K562 (cell line): ENCODE results near the gene TMEM72. TPM values are rescaled to one million over a fixed set of nuclear protein-coding genes. Genes with fewer than 3 reads are reported as not detected.

Experiments used
- ATAC-seq: fragments of 200-7000 bp; cut with Tn5 transposase; 3 replicates; pipeline ENCODE4 v1.9.1; 2020; ENCODE audit warnings: moderate library complexity
- BruUV-seq: library from RNA; stranded (reverse); fragments of 400-500 nt; replicated peaks from 2 replicates; lab custom pipeline; 2021; lab: Mats Ljungman, UMichigan
- CTCF ChIA-PET: fragments of 300-600 bp; formaldehyde crosslinking; extraction: SDS; loops from one replicate; lab custom pipeline; 2021; ENCODE audit warnings: low intra/inter-chr PET ratio; lab: Yijun Ruan, JAX
- POLR2A ChIA-PET: fragments of 300-600, 350-650 bp; sonication (Branson Sonifier 250); formaldehyde crosslinking; extraction: SDS; loops from one replicate; lab custom pipeline; 2021; ENCODE audit warnings: antibody characterized with exemption, inconsistent platforms; lab: Yijun Ruan, JAX
- DNase-seq, 4 experiments: peaks; one replicate each; pipeline versions ENCODE4 v3.0.0 to v3.0.0-alpha.2; 2011 to 2018; ENCODE audit warnings: low spot score in 3 of 4, mixed read lengths in 3 of 4; ENCODE audit errors: extremely low read depth in 1 of 4
- FAIRE-seq: peaks from 2 replicates; lab custom pipeline; 2011; peaks lifted over from hg19 to GRCh38; lab: Jason Lieb, UNC
- H2AFZ ChIP-seq: 2 replicates; pipeline ENCODE4 v1.6.0; 2011; ENCODE audit warnings: low read depth, low read length, control low read depth, inconsistent platforms
- H3K27ac ChIP-seq: fragments of 200-600 bp; 3 replicates; pipeline ENCODE4 v1.8.0; 2011; ENCODE audit warnings: low read depth, mild to moderate bottlenecking, control low read depth, inconsistent platforms, low read length, moderate library complexity, mixed read lengths; ENCODE audit errors: extremely low read depth
- H3K27me3 ChIP-seq, 2 experiments: fragments of 300-600 bp in 1 of 2; 2 replicates in 1 of 2; 3 replicates in 1 of 2; pipeline versions ENCODE4 v1.6.0 to v1.8.0; 2011; ENCODE audit warnings: inconsistent platforms in 2 of 2, low read length in 2 of 2, mild to moderate bottlenecking in 1 of 2, mixed read lengths in 1 of 2, moderate library complexity in 1 of 2; ENCODE audit not compliant: control insufficient read depth in 2 of 2, insufficient read depth in 2 of 2
- H3K36me3 ChIP-seq: fragments of 300-600 bp; 3 replicates; pipeline ENCODE4 v1.8.0; 2011; ENCODE audit warnings: mild to moderate bottlenecking, low read length, inconsistent platforms; ENCODE audit not compliant: control insufficient read depth, insufficient read depth
- H3K4me1 ChIP-seq, 2 experiments: fragments of 200-600 bp in 1 of 2; replicated peaks in 1 of 2; 2 replicates in 1 of 2; 3 replicates in 1 of 2; pipeline versions ENCODE4 v1.5.1 to v1.8.0; 2011; ENCODE audit warnings: inconsistent platforms in 2 of 2, low read length in 2 of 2, mild to moderate bottlenecking in 1 of 2, mixed read lengths in 1 of 2, moderate library complexity in 1 of 2; ENCODE audit not compliant: control insufficient read depth in 2 of 2, insufficient read depth in 2 of 2
- H3K4me2 ChIP-seq: 2 replicates; pipeline ENCODE4 v1.6.1; 2011; ENCODE audit warnings: low read length, control low read depth, inconsistent platforms, mixed read lengths; ENCODE audit not compliant: insufficient read depth
- H3K4me3 ChIP-seq: fragments of 200-600 bp; sonication (generic), shearing (Covaris generic); 2 replicates; pipeline ENCODE4 v1.5.1; 2016; ENCODE audit warnings: control low read depth, inconsistent platforms
- H3K79me2 ChIP-seq: fragments of 200-600 bp; 3 replicates; pipeline ENCODE4 v1.8.0; 2011; ENCODE audit warnings: low read length, inconsistent platforms; ENCODE audit not compliant: control insufficient read depth, insufficient read depth
- H3K9ac ChIP-seq, 2 experiments: 2 replicates each; pipeline versions ENCODE4 v1.6.0 to v1.6.1; 2011; ENCODE audit warnings: low read depth in 2 of 2, low read length in 2 of 2, control low read depth in 1 of 2, inconsistent platforms in 1 of 2, mild to moderate bottlenecking in 1 of 2, mixed read lengths in 1 of 2; ENCODE audit not compliant: insufficient read depth in 1 of 2
- H3K9me1 ChIP-seq: one replicate; pipeline ENCODE4 v1.6.0; 2011; ENCODE audit warnings: inconsistent platforms, mild to moderate bottlenecking, low read length, moderate library complexity; ENCODE audit not compliant: control insufficient read depth, insufficient read depth
- H3K9me3 ChIP-seq: replicated peaks from 2 replicates; pipeline ENCODE4 v1.5.1; 2011; ENCODE audit warnings: low read depth, low read length, inconsistent platforms; ENCODE audit not compliant: control insufficient read depth, insufficient read depth
- H4K20me1 ChIP-seq: replicated peaks from 2 replicates; pipeline ENCODE4 v1.6.1; 2011; ENCODE audit warnings: low read length, inconsistent platforms, mixed read lengths; ENCODE audit not compliant: control insufficient read depth, insufficient read depth
- CREB1 ChIP-seq, 2 experiments: sonication (generic) in 1 of 2; formaldehyde crosslinking in 1 of 2; IDR thresholded peaks; 2 replicates each; pipeline versions ENCODE4 v1.6.1 to v1.8.0; 2012 to 2022; ENCODE audit warnings: inconsistent platforms in 1 of 2, mild to moderate bottlenecking in 1 of 2, missing genetic modification reagents in 1 of 2, moderate library complexity in 1 of 2
- HLTF ChIP-seq: fragments of 450-650 bp; IDR thresholded peaks from 2 replicates; pipeline ENCODE4 v1.6.1; 2016
- KLF16 ChIP-seq: IDR thresholded peaks from 2 replicates; pipeline ENCODE4 v1.6.1; 2016; ENCODE audit warnings: antibody characterized with exemption
- PBX2 ChIP-seq, 2 experiments: IDR thresholded peaks in 1 of 2; conservative IDR thresholded peaks in 1 of 2; 2 replicates each; pipeline ENCODE4 v1.6.1; 2016; ENCODE audit warnings: low read depth in 2 of 2, mild to moderate bottlenecking in 1 of 2, missing compliant biosample characterization in 1 of 2, missing genetic modification characterization in 1 of 2, moderate library complexity in 1 of 2
- SMARCB1 ChIP-seq: IDR thresholded peaks from 2 replicates; pipeline ENCODE4 v1.6.1; 2011; ENCODE audit warnings: improper control_type of control experiment, low read depth; ENCODE audit not compliant: insufficient read length
- SMARCE1 ChIP-seq: fragments of 450-650 bp; IDR thresholded peaks from 2 replicates; pipeline ENCODE4 v1.7.1; 2016; ENCODE audit warnings: mild to moderate bottlenecking
- SRSF3 ChIP-seq: fragments of 200-400 bp; formaldehyde crosslinking; IDR thresholded peaks from 2 replicates; pipeline ENCODE4 v1.6.1; 2016; ENCODE audit warnings: mild to moderate bottlenecking, low read length, moderate library complexity; ENCODE audit not compliant: insufficient read depth
- TBP ChIP-seq: optimal IDR thresholded peaks from 2 replicates; pipeline ENCODE3; 2011; ENCODE audit warnings: low read depth, low read length, improper control_type of control experiment
- THRB ChIP-seq: fragments of 450-650 bp; formaldehyde crosslinking; conservative IDR thresholded peaks from 2 replicates; pipeline ENCODE4 v1.4.0; 2022; ENCODE audit warnings: mild to moderate bottlenecking, missing genetic modification characterization
- VEZF1 ChIP-seq: fragments of 200-800 bp; sonication (Bioruptor generic); IDR thresholded peaks from 2 replicates; pipeline ENCODE4 v1.6.1; 2017; ENCODE audit warnings: missing genetic modification characterization, missing compliant biosample characterization
- WGBS: fragments of 100-300 bp; shearing (Covaris generic); methylation state at CpG from one replicate; pipeline ENCODE4 v1.1.6; 2016; ENCODE audit warnings: low coverage, mixed read lengths; ENCODE audit not compliant: insufficient coverage; ENCODE audit errors: missing lambda C conversion rate; 5-methylcytosine and 5-hydroxymethylcytosine counted together
- in situ Hi-C: fragments of 300-500 bp; cut with MboI; formaldehyde crosslinking; loops from 4 replicates; pipeline ENCODE4 v1.15.0; 2018; ENCODE audit warnings: inconsistent platforms, mixed read lengths
- intact Hi-C: fragments of 100-400 bp; cut with micrococcal nuclease; formaldehyde crosslinking; loops from 2 replicates; pipeline ENCODE4 v1.14.2; 2022
- polyA plus RNA-seq, 8 experiments: library from polyadenylated mRNA; depleted of rRNA in 4 of 8; stranded (reverse) in 5 of 8; unstranded in 3 of 8; fragments of >200 nt; fragmentation: Nextera tagmentation in 2 of 8; fragmentation: Illumina TruSeq in 1 of 8; extraction: Ambion mirVana in 2 of 8; extraction: Trizol in 1 of 8; gene quantifications; 2 replicates each; pipeline versions ENCODE4 v1.2.1 to v1.2.3, GENCODE V29; 2011 to 2014; ENCODE audit warnings: inconsistent platforms in 1 of 8, missing spikeins in 1 of 8
- total RNA-seq, 7 experiments: library from RNA; depleted of rRNA in 6 of 7; stranded (reverse); fragments of >200 nt in 6 of 7; fragmentation: Illumina TruSeq in 2 of 7; extraction: Trizol in 2 of 7; gene quantifications; 2 replicates each; pipeline versions ENCODE4 v1.2.1 to v1.2.3, GENCODE V29; 2011 to 2021; ENCODE audit warnings: low replicate concordance in 1 of 7

Gene TMEM72
- total and polyA plus RNA-seq, 9 of the 15 experiments (the other 6 are each of a cell fraction or from before 2014, with no cell fraction given), result not detected

- Histone ChIP-seq H3K9me3 (no peaks in the 10 kb centered on the region), H3K4me3 (no peak overlapping the region), H2AFZ (no peak overlapping the region), H3K27me3 (peaks cover 6 to 28% of the 10 kb centered on the region in 2 experiments; a peak in 4 of 5 replicates), H3K9ac (no peak overlapping the region), H3K4me2 (no peak overlapping the region), H4K20me1 (no peaks in the 10 kb centered on the region), H3K9me1 (no peaks in the 10 kb centered on the region), H3K4me1 (no peaks in the 10 kb centered on the region), H3K27ac (no peak overlapping the region), H3K36me3 (no peaks in the 10 kb centered on the region), H3K79me2 (no peaks in the 10 kb centered on the region)
- ChIA-PET POLR2A (interaction anchor here (0.5 to 0.6 kb wide), 2 partner anchors 29 to 1187 kb away, joined by 3 read pairs; no protein-coding TSS in a partner anchor), CTCF (no interaction called here)
- ATAC-seq (no peak), DNase-seq (no peak), FAIRE-seq (no peak)
- no peak for TF ChIP-seq VEZF1 (CRISPR knock-in tag)
- TF ChIP-seq SRSF3, result no peak
- no peak for TF ChIP-seq SMARCE1
- no peak for TF ChIP-seq KLF16
- TF ChIP-seq SMARCB1, result no peak
- no peak for TF ChIP-seq THRB
- no peak for TF ChIP-seq TBP
- TF ChIP-seq HLTF, result no peak
- no peak for TF ChIP-seq CREB1 (IDR thresholded peaks at IDR 0.05)
- TF ChIP-seq CREB1 (CRISPR knock-in tag; IDR thresholded peaks at IDR 0.05), result no peak
- no peak for TF ChIP-seq PBX2 (CRISPR knock-in tag; IDR thresholded peaks at IDR 0.05; ENCODE audit: low read depth)
- no peak for TF ChIP-seq PBX2 (tag; conservative IDR thresholded peaks at IDR 0.05; ENCODE audit: low read depth)
- in situ Hi-C loops (no loop called here), intact Hi-C loops (no loop called here)
- 0% methylated on average over 4 of the region's 4 CpGs for WGBS
- no TSS peak for BruUV-seq
These were observed 12.5 kb upstream of the TMEM72 start for GRCh38 chr10:44898665-44899064.
